Liver (tissue), 9 donors: ENCODE results near the gene MEGF10. TPM values are rescaled to one million over a fixed set of nuclear protein-coding genes. Genes with fewer than 3 reads are reported as not detected.

Experiments
- DNase-seq: peaks from one replicate; pipeline ENCODE4 v3.0.0-alpha.2; 2017; ENCODE audit warnings: low spot score
- H3K27ac ChIP-seq, 2 donors: one replicate each; pipeline ENCODE4 v1.7.0; 2013; ENCODE audit warnings: inconsistent platforms in 2 of 2, low read length in 2 of 2, control low read depth in 1 of 2, low read depth in 1 of 2, mild to moderate bottlenecking in 1 of 2
- H3K27me3 ChIP-seq, 4 donors: one replicate each; pipeline versions ENCODE4 v1.6.1 to v1.7.0; 2013; ENCODE audit warnings: low read length in 3 of 4, inconsistent platforms in 1 of 4, mild to moderate bottlenecking in 1 of 4, moderate library complexity in 1 of 4; ENCODE audit not compliant: control insufficient read depth in 4 of 4, insufficient read depth in 4 of 4
- H3K36me3 ChIP-seq, 4 donors: one replicate each; pipeline versions ENCODE4 v1.6.1 to v1.7.0; 2013; ENCODE audit warnings: low read length in 3 of 4, mild to moderate bottlenecking in 3 of 4, low read depth in 1 of 4, moderate library complexity in 1 of 4; ENCODE audit not compliant: control insufficient read depth in 4 of 4, insufficient read depth in 3 of 4
- H3K4me1 ChIP-seq, 4 donors: one replicate each; pipeline versions ENCODE4 v1.6.1 to v1.7.0; 2013; ENCODE audit warnings: low read length in 3 of 4, mild to moderate bottlenecking in 3 of 4, moderate library complexity in 1 of 4; ENCODE audit not compliant: control insufficient read depth in 4 of 4, insufficient read depth in 4 of 4
- H3K4me3 ChIP-seq, 3 donors: one replicate each; pipeline versions ENCODE4 v1.6.1 to v1.7.0; 2013; ENCODE audit warnings: low read length in 3 of 3, control low read depth in 1 of 3, low read depth in 1 of 3, mild to moderate bottlenecking in 1 of 3
- H3K9ac ChIP-seq, 2 donors: one replicate each; pipeline ENCODE4 v1.7.0; 2013; ENCODE audit warnings: low read length in 2 of 2, mild to moderate bottlenecking in 2 of 2, moderate library complexity in 2 of 2, control low read depth in 1 of 2, low read depth in 1 of 2
- H3K9me3 ChIP-seq, 4 donors: one replicate each; pipeline versions ENCODE4 v1.6.1 to v1.7.0; 2013; ENCODE audit warnings: low read length in 3 of 4; ENCODE audit not compliant: control insufficient read depth in 4 of 4
- ATF3 ChIP-seq: IDR thresholded peaks from 2 replicates; pipeline ENCODE4 v1.6.1; 2016; ENCODE audit warnings: antibody characterized with exemption
- CTCF ChIP-seq: fragments of 150-350 bp; IDR thresholded peaks from 2 replicates; pipeline ENCODE4 v1.5.1; 2017; ENCODE audit warnings: improper control_type of control experiment, low read depth, low read length; ENCODE audit not compliant: missing input control
- EGR1 ChIP-seq, 2 donors: IDR thresholded peaks; 2 replicates each; pipeline ENCODE4 v1.6.1; 2016 to 2018; ENCODE audit warnings: antibody characterized with exemption in 2 of 2, low read depth in 2 of 2
- FOXA1 ChIP-seq: IDR thresholded peaks from 2 replicates; pipeline ENCODE4 v1.6.1; 2016; ENCODE audit warnings: antibody characterized with exemption
- FOXA2 ChIP-seq: IDR thresholded peaks from 2 replicates; pipeline ENCODE4 v1.6.1; 2016; ENCODE audit warnings: antibody characterized with exemption
- GABPA ChIP-seq, 2 donors: IDR thresholded peaks in 1 of 2; conservative IDR thresholded peaks in 1 of 2; 2 replicates each; pipeline ENCODE4 v1.6.1; 2016; ENCODE audit warnings: antibody characterized with exemption in 2 of 2, mild to moderate bottlenecking in 1 of 2, moderate library complexity in 1 of 2
- HNF4A ChIP-seq, 2 donors: conservative IDR thresholded peaks; 2 replicates each; pipeline ENCODE4 v1.6.1; 2016; ENCODE audit warnings: antibody characterized with exemption in 2 of 2, mild to moderate bottlenecking in 2 of 2
- HNF4G ChIP-seq: IDR thresholded peaks from 2 replicates; pipeline ENCODE4 v1.6.1; 2016; ENCODE audit warnings: antibody characterized with exemption
- JUND ChIP-seq, 2 donors: IDR thresholded peaks; 2 replicates each; pipeline ENCODE4 v1.6.1; 2016; ENCODE audit warnings: antibody characterized with exemption in 2 of 2
- MAX ChIP-seq: IDR thresholded peaks from 2 replicates; pipeline ENCODE4 v1.6.1; 2016; ENCODE audit warnings: antibody characterized with exemption
- NR2F2 ChIP-seq: IDR thresholded peaks from 2 replicates; pipeline ENCODE4 v1.6.1; 2016; ENCODE audit warnings: antibody characterized with exemption
- RAD21 ChIP-seq, 2 donors: IDR thresholded peaks; 2 replicates each; pipeline ENCODE4 v1.6.1; 2016; ENCODE audit warnings: antibody characterized with exemption in 2 of 2, mild to moderate bottlenecking in 2 of 2
- REST ChIP-seq: IDR thresholded peaks from 2 replicates; pipeline ENCODE4 v1.6.1; 2016; ENCODE audit warnings: antibody characterized with exemption, mild to moderate bottlenecking
- RXRA ChIP-seq, 2 donors: IDR thresholded peaks; 2 replicates each; pipeline ENCODE4 v1.6.1; 2017 to 2018; ENCODE audit warnings: antibody characterized with exemption in 2 of 2, mild to moderate bottlenecking in 1 of 2
- SP1 ChIP-seq: IDR thresholded peaks from 2 replicates; pipeline ENCODE4 v1.6.1; 2018; ENCODE audit warnings: antibody characterized with exemption, mild to moderate bottlenecking
- TAF1 ChIP-seq: conservative IDR thresholded peaks from 2 replicates; pipeline ENCODE4 v1.6.1; 2016; ENCODE audit warnings: antibody characterized with exemption, mild to moderate bottlenecking
- YY1 ChIP-seq: IDR thresholded peaks from 2 replicates; pipeline ENCODE4 v1.6.1; 2016; ENCODE audit warnings: antibody characterized with exemption, mild to moderate bottlenecking
- ZBTB33 ChIP-seq: IDR thresholded peaks from 2 replicates; pipeline ENCODE4 v1.6.1; 2016; ENCODE audit warnings: antibody characterized with exemption
- WGBS: extraction: QIAGEN DNeasy Blood & Tissue Kit; methylation state at CpG from one replicate; pipeline ENCODE4 v1.1.7; 2013; 5-methylcytosine and 5-hydroxymethylcytosine counted together
- polyA plus RNA-seq, 2 donors: library from polyadenylated mRNA; stranded (reverse) in 1 of 2; unstranded in 1 of 2; fragments of 200-250 nt in 1 of 2; fragments of >200 nt in 1 of 2; fragmentation: Nextera tagmentation in 1 of 2; extraction: Ambion mirVana in 1 of 2; gene quantifications; one replicate each; pipeline versions ENCODE4 v1.2.1 to v1.2.3, GENCODE V29; 2013 to 2015
- total RNA-seq, 2 donors: library from RNA; depleted of rRNA; stranded (reverse); fragments of >200 nt; gene quantifications; one replicate each; pipeline ENCODE4 v1.2.3, GENCODE V29; 2014
- donor health status: healthy.
- donor health status: healthy.
- donor health status: healthy.
- donor health status: healthy.
- donor health status: healthy.

The MEGF10 gene
- total and polyA plus RNA-seq, 4 donors = 0.05 to 1.0 (median 0.33) TPM; not detected in 1

GRCh38 chr5:127344931-127345330 lies 54.3 kb downstream of the MEGF10 start:
- no peak for DNase-seq
- no peak overlapping the region for H3K27ac ChIP-seq
- H3K36me3 ChIP-seq = no peaks in the 10 kb centered on the region
- no peak for TF ChIP-seq RAD21 (IDR thresholded peaks at IDR 0.05)
- no peak for TF ChIP-seq FOXA2
- TF ChIP-seq HNF4A (conservative IDR thresholded peaks at IDR 0.05) = no peak
- no peak for TF ChIP-seq GABPA (IDR thresholded peaks at IDR 0.05 in 1 of 2, conservative IDR thresholded peaks at IDR 0.05 in 1 of 2)
- no peak for TF ChIP-seq FOXA1
- no peak for TF ChIP-seq REST
- TF ChIP-seq YY1 = no peak
- no peak for TF ChIP-seq CTCF
- no peak for TF ChIP-seq ATF3
- no peak for TF ChIP-seq ZBTB33
- TF ChIP-seq NR2F2 = no peak
- H3K27me3 ChIP-seq = peaks cover 0 to 3% (median 0%) of the 10 kb centered on the region in 4 donors
- no peak overlapping the region for H3K4me3 ChIP-seq
- peaks cover 0 to under 1% (median 0%) of the 10 kb centered on the region in 4 donors for H3K4me1 ChIP-seq
- no peak overlapping the region for H3K9ac ChIP-seq
- 80% methylated on average over 3 of the region's 3 CpGs for WGBS
- H3K9me3 ChIP-seq = no peaks in the 10 kb centered on the region

GRCh38 chr5:127351418-127351817 lies 60.8 kb downstream of the MEGF10 start:
- no peak for DNase-seq
- WGBS = 94% methylated on average over 4 of the region's 4 CpGs
- no peak overlapping the region for H3K4me3 ChIP-seq
- no peaks in the 10 kb centered on the region for H3K27me3 ChIP-seq
- H3K27ac ChIP-seq = no peak overlapping the region
- H3K36me3 ChIP-seq = no peaks in the 10 kb centered on the region
- H3K9me3 ChIP-seq = no peaks in the 10 kb centered on the region
- H3K4me1 ChIP-seq = peaks cover 0 to 3% (median 0%) of the 10 kb centered on the region in 4 donors
- no peak overlapping the region for H3K9ac ChIP-seq
- TF ChIP-seq JUND (IDR thresholded peaks at IDR 0.05) = no peak
- no peak for TF ChIP-seq HNF4G
- TF ChIP-seq YY1 = no peak
- no peak for TF ChIP-seq NR2F2
- TF ChIP-seq HNF4A (conservative IDR thresholded peaks at IDR 0.05) = no peak
- TF ChIP-seq EGR1 (IDR thresholded peaks at IDR 0.05; ENCODE audit: low read depth in 2 of 2) = no peak
- no peak for TF ChIP-seq TAF1
- TF ChIP-seq RAD21 (IDR thresholded peaks at IDR 0.05) = no peak
- TF ChIP-seq ZBTB33 = no peak
- TF ChIP-seq SP1 = no peak
- no peak for TF ChIP-seq RXRA (IDR thresholded peaks at IDR 0.05)
- no peak for TF ChIP-seq REST
- TF ChIP-seq MAX = no peak
- no peak for TF ChIP-seq GABPA (IDR thresholded peaks at IDR 0.05 in 1 of 2, conservative IDR thresholded peaks at IDR 0.05 in 1 of 2)
